A549 (cell line): ENCODE results near the gene LMAN1L. TPM values are rescaled to one million over a fixed set of nuclear protein-coding genes. Genes with fewer than 3 reads are reported as not detected.

Experiments used
- ATAC-seq, 2 experiments: fragments of 200-7000 bp in 1 of 2; fragments of >200 bp in 1 of 2; cut with Nextera tagmentation in 1 of 2; cut with Tn5 transposase in 1 of 2; 3 replicates each; pipeline versions ENCODE4 v1.8.0 to v1.9.1; 2018 to 2020; ENCODE audit warnings: mild to moderate bottlenecking in 1 of 2, moderate library complexity in 1 of 2
- CTCF ChIA-PET: fragments of 300-600 bp; sonication (Branson Sonifier 250); formaldehyde crosslinking; extraction: SDS; loops from one replicate; lab custom pipeline; 2021; ENCODE audit warnings: antibody characterized with exemption, inconsistent platforms; lab: Yijun Ruan, JAX
- POLR2A ChIA-PET: fragments of 350-600 bp; formaldehyde crosslinking; extraction: SDS; loops from one replicate; lab custom pipeline; 2021; ENCODE audit warnings: antibody characterized with exemption, inconsistent platforms; lab: Yijun Ruan, JAX
- DNase-seq, 2 experiments: peaks; one replicate each; pipeline versions ENCODE4 v3.0.0 to v3.0.0-alpha.2; 2011 to 2016; ENCODE audit warnings: low read depth in 1 of 2, low spot score in 1 of 2
- FAIRE-seq: peaks from 2 replicates; lab custom pipeline; 2011; peaks lifted over from hg19 to GRCh38; lab: Jason Lieb, UNC
- H3K27ac ChIP-seq, 2 experiments: fragments of >200 bp; sonication (Bioruptor Twin); formaldehyde crosslinking; 3 replicates each; pipeline ENCODE4 v1.5.1; 2016 to 2017
- H3K4me1 ChIP-seq: fragments of >200 bp; sonication (Bioruptor Twin); formaldehyde crosslinking; 3 replicates; pipeline ENCODE4 v1.6.1; 2016
- H3K4me2 ChIP-seq: fragments of >200 bp; sonication (Bioruptor Twin); formaldehyde crosslinking; 3 replicates; pipeline ENCODE4 v1.6.1; 2016
- H3K4me3 ChIP-seq: fragments of >200 bp; sonication (Bioruptor Twin); formaldehyde crosslinking; 3 replicates; pipeline ENCODE4 v1.5.1; 2016
- H3K9me3 ChIP-seq: fragments of >200 bp; sonication (Bioruptor Twin); formaldehyde crosslinking; 3 replicates; pipeline ENCODE4 v1.6.1; 2016
- ATOH8 ChIP-seq: fragments of 250-450 bp; sonication (Bioruptor Pico); IDR thresholded peaks from 2 replicates; pipeline ENCODE4 v1.5.0; 2020; ENCODE audit warnings: low read depth, mild to moderate bottlenecking, moderate library complexity
- BHLHE40 ChIP-seq: IDR thresholded peaks from 2 replicates; pipeline ENCODE4 v1.6.1; 2012; ENCODE audit warnings: low read depth, low read length, inconsistent platforms
- CHD2 ChIP-seq: fragments of 150-350 bp; IDR thresholded peaks from 2 replicates; pipeline ENCODE4 v1.6.1; 2014; ENCODE audit warnings: low read length; ENCODE audit not compliant: partially characterized antibody
- CHD4 ChIP-seq: fragments of 200-600 bp; sonication (generic); IDR thresholded peaks from 2 replicates; pipeline ENCODE4 v1.6.1; 2016; ENCODE audit warnings: antibody characterized with exemption, mild to moderate bottlenecking, borderline replicate concordance
- EHF ChIP-seq: fragments of 250-450 bp; sonication (Bioruptor Pico); IDR thresholded peaks from 2 replicates; pipeline ENCODE4 v1.5.0; 2020; ENCODE audit warnings: mild to moderate bottlenecking
- FOSL2 ChIP-seq, 2 experiments: fragments of 450-650 bp in 1 of 2; fragments of >200 bp in 1 of 2; sonication (Bioruptor Twin) in 1 of 2; formaldehyde crosslinking; IDR thresholded peaks; 2 replicates each; pipeline versions ENCODE4 v1.5.0 to v1.6.1; 2016 to 2020; ENCODE audit warnings: mild to moderate bottlenecking in 1 of 2, moderate library complexity in 1 of 2
- GATA3 ChIP-seq: IDR thresholded peaks from 2 replicates; pipeline ENCODE4 v1.6.1; 2012; ENCODE audit warnings: borderline replicate concordance
- HDAC2 ChIP-seq: fragments of 200-600 bp; sonication (generic); IDR thresholded peaks from 2 replicates; pipeline ENCODE4 v1.6.1; 2016
- HES2 ChIP-seq: fragments of >200 bp; sonication (Bioruptor Twin); formaldehyde crosslinking; IDR thresholded peaks from 2 replicates; pipeline ENCODE4 v1.6.1; 2016
- HEYL ChIP-seq: fragments of 250-450 bp; sonication (Bioruptor Pico); IDR thresholded peaks from 2 replicates; pipeline ENCODE4 v1.8.0; 2021; ENCODE audit warnings: mild to moderate bottlenecking, moderate library complexity
- HMGXB4 ChIP-seq: fragments of 250-450 bp; sonication (Bioruptor Pico); IDR thresholded peaks from 2 replicates; pipeline ENCODE4 v1.5.0; 2021; ENCODE audit warnings: mild to moderate bottlenecking, moderate library complexity, borderline replicate concordance
- HOXB13 ChIP-seq: fragments of 250-450 bp; sonication (Bioruptor Pico); IDR thresholded peaks from 2 replicates; pipeline ENCODE4 v1.5.0; 2020; ENCODE audit warnings: low read depth, mild to moderate bottlenecking, moderate library complexity
- HOXB5 ChIP-seq: fragments of 250-450 bp; sonication (Bioruptor Pico); IDR thresholded peaks from 2 replicates; pipeline ENCODE4 v1.5.0; 2020; ENCODE audit warnings: mild to moderate bottlenecking, moderate library complexity
- JUN ChIP-seq, 2 experiments: fragments of >200 bp; sonication (Bioruptor Twin); formaldehyde crosslinking; IDR thresholded peaks; 2 replicates in 1 of 2; 3 replicates in 1 of 2; pipeline ENCODE4 v1.6.1; 2016 to 2017
- JUNB ChIP-seq: fragments of >200 bp; sonication (Bioruptor Twin); formaldehyde crosslinking; IDR thresholded peaks from 2 replicates; pipeline ENCODE4 v1.6.1; 2016
- MAFK ChIP-seq: fragments of 450-650 bp; IDR thresholded peaks from 2 replicates; pipeline ENCODE4 v1.6.1; 2014; ENCODE audit not compliant: partially characterized antibody
- MYC ChIP-seq: IDR thresholded peaks from 2 replicates; pipeline ENCODE4 v1.6.1; 2012; ENCODE audit warnings: mild to moderate bottlenecking, inconsistent platforms, low read length, improper control_type of control experiment, borderline replicate concordance
- NFE2L2 ChIP-seq: fragments of 150-350 bp; conservative IDR thresholded peaks from 2 replicates; pipeline ENCODE4 v1.6.1; 2014; ENCODE audit warnings: low read length
- NR3C1 ChIP-seq: fragments of >200 bp; sonication (Bioruptor Twin); formaldehyde crosslinking; IDR thresholded peaks from 3 replicates; pipeline ENCODE4 v1.6.1; 2017
- PHF8 ChIP-seq: fragments of 200-600 bp; sonication (generic); IDR thresholded peaks from 2 replicates; pipeline ENCODE4 v1.6.1; 2016; ENCODE audit warnings: low read depth, mild to moderate bottlenecking, antibody characterized with exemption, moderate library complexity, borderline replicate concordance
- POLR2A ChIP-seq: IDR thresholded peaks from 2 replicates; pipeline ENCODE4 v1.6.1; 2012; ENCODE audit warnings: mild to moderate bottlenecking, low read length
- RAD21 ChIP-seq, 2 experiments: fragments of >200 bp in 1 of 2; sonication (Bioruptor Twin) in 1 of 2; formaldehyde crosslinking in 1 of 2; IDR thresholded peaks in 1 of 2; conservative IDR thresholded peaks in 1 of 2; 2 replicates in 1 of 2; 3 replicates in 1 of 2; pipeline ENCODE4 v1.6.1; 2012 to 2018; ENCODE audit warnings: inconsistent platforms in 1 of 2
- RCOR1 ChIP-seq: fragments of 150-350 bp; IDR thresholded peaks from 2 replicates; pipeline ENCODE4 v1.6.1; 2014; ENCODE audit warnings: antibody characterized with exemption, low read length, low read depth
- SREBF2 ChIP-seq: fragments of 450-650 bp; IDR thresholded peaks from 2 replicates; pipeline ENCODE4 v1.6.1; 2014; ENCODE audit warnings: mild to moderate bottlenecking, moderate library complexity
- USF2 ChIP-seq: fragments of 450-650 bp; IDR thresholded peaks from 2 replicates; pipeline ENCODE4 v1.6.1; 2014; ENCODE audit warnings: antibody characterized with exemption
- ZFP36 ChIP-seq: fragments of 450-650 bp; IDR thresholded peaks from 2 replicates; pipeline ENCODE4 v1.6.1; 2014; ENCODE audit warnings: borderline replicate concordance; ENCODE audit not compliant: partially characterized antibody
- ZNF302 ChIP-seq: fragments of 250-450 bp; sonication (Bioruptor Pico); IDR thresholded peaks from 2 replicates; pipeline ENCODE4 v1.9.0; 2021; ENCODE audit warnings: inconsistent platforms, mild to moderate bottlenecking, moderate library complexity
- ZSCAN20 ChIP-seq: fragments of 250-450 bp; sonication (Bioruptor Pico); IDR thresholded peaks from 2 replicates; pipeline ENCODE4 v1.8.0; 2022; ENCODE audit warnings: mild to moderate bottlenecking, moderate library complexity
- WGBS: methylation state at CpG from one replicate; pipeline ENCODE4 v1.1.6; 2017; ENCODE audit errors: missing lambda C conversion rate; 5-methylcytosine and 5-hydroxymethylcytosine counted together
- polyA plus RNA-seq, 4 experiments: library from polyadenylated mRNA; depleted of rRNA in 3 of 4; stranded (reverse); fragments of >200 nt; fragmentation: RNase III in 1 of 4; extraction: RNeasy Plus Mini Kit Qiagen cat#74134 plus additional on column Dnase treatment in 1 of 4; gene quantifications; 2 replicates in 3 of 4; 3 replicates in 1 of 4; pipeline ENCODE4 v1.2.3, GENCODE V29; 2011 to 2017

The LMAN1L gene
- polyA plus RNA-seq, 2 of the 4 experiments (the other 2 are of a cell fraction): not detected

- WGBS: 90% methylated on average over 12 of the region's 12 CpGs
- FAIRE-seq (no peak), DNase-seq (no peak), ATAC-seq (no peak)
- POLR2A ChIA-PET: no interaction called here
- no peak overlapping the region for H3K4me2 ChIP-seq
- TF ChIP-seq HES2 (no peak), POLR2A (no peak), JUNB (no peak), HOXB13 (no peak), BHLHE40 (no peak), GATA3 (no peak), HDAC2 (no peak), EHF (CRISPR knock-in tag) (no peak), HOXB5 (CRISPR knock-in tag) (no peak), SREBF2 (no peak), ZSCAN20 (CRISPR knock-in tag) (no peak), CHD2 (no peak), HMGXB4 (CRISPR knock-in tag) (no peak), JUN (IDR thresholded peaks at IDR 0.05) (no peak), HEYL (CRISPR knock-in tag) (no peak), USF2 (no peak)
- H3K4me1 ChIP-seq: peaks cover 13% of the 10 kb centered on the region
- H3K9me3 ChIP-seq: no peaks in the 10 kb centered on the region
- CTCF ChIA-PET: interaction anchor here (0.7 to 66.7 kb wide), 5 partner anchors 16 to 106 kb away, joined by 3 to 1908 read pairs (median 4); partner anchors contain the start of genes CSK and LMAN1L
- peak overlapping the region in 1 of 2 experiments; percentile 95; a peak in 1 of 6 replicates for H3K27ac ChIP-seq
- H3K4me3 ChIP-seq: no peak overlapping the region
These were observed 31.9 kb downstream of the LMAN1L start for GRCh38 chr15:74844319-74845207.

GRCh38 chr15:74845208-74845568 lies 32.6 kb downstream of the LMAN1L start:
- FAIRE-seq: no peak

GRCh38 chr15:74845581-74845980 lies 32.9 kb downstream of the LMAN1L start:
- 96% methylated on average over 4 of the region's 4 CpGs for WGBS
- CTCF ChIA-PET: interaction anchor here (66.7 kb wide), 1 partner anchor 55 kb away, joined by 1908 read pairs; the partner anchor contains the start of genes CSK and LMAN1L
- no peak for TF ChIP-seq CHD4
- no peak for TF ChIP-seq HOXB5 (CRISPR knock-in tag)
- no peak for TF ChIP-seq RCOR1
- TF ChIP-seq MYC: no peak
- TF ChIP-seq RAD21 (conservative IDR thresholded peaks at IDR 0.05 in 1 of 2, IDR thresholded peaks at IDR 0.05 in 1 of 2): no peak
- no peak for TF ChIP-seq PHF8
- no peak for TF ChIP-seq ZNF302 (CRISPR knock-in tag)
- no peak for TF ChIP-seq NR3C1
- no peak for TF ChIP-seq FOSL2 (IDR thresholded peaks at IDR 0.05)
- TF ChIP-seq FOSL2 (CRISPR knock-in tag; IDR thresholded peaks at IDR 0.05): no peak
- TF ChIP-seq ZFP36: no peak
- TF ChIP-seq ZSCAN20 (CRISPR knock-in tag): no peak
- no peak for TF ChIP-seq MAFK
- no peak for TF ChIP-seq NFE2L2

More at GRCh38 chr15:74845208-74845568, 32.6 kb downstream of the LMAN1L start:
- ATAC-seq (no peak), DNase-seq (no peak)
- WGBS: 96% methylated on average over 5 of the region's 5 CpGs
- no peak overlapping the region for H3K4me3 ChIP-seq
- no peak overlapping the region for H3K4me2 ChIP-seq
- POLR2A ChIA-PET: no interaction called here
- no peak for TF ChIP-seq PHF8
- TF ChIP-seq RCOR1: no peak
- TF ChIP-seq ATOH8 (CRISPR knock-in tag): no peak
- H3K27ac ChIP-seq: no peak overlapping the region
- CTCF ChIA-PET: interaction anchor here (1.9 to 66.7 kb wide), 2 partner anchors 54 to 106 kb away, joined by 5 to 1908 read pairs; partner anchors contain the start of genes CSK and LMAN1L
- peaks cover 13% of the 10 kb centered on the region for H3K4me1 ChIP-seq
- H3K9me3 ChIP-seq: no peaks in the 10 kb centered on the region

More at GRCh38 chr15:74845581-74845980, 32.9 kb downstream of the LMAN1L start:
- Histone ChIP-seq H3K4me3 (no peak overlapping the region), H3K9me3 (no peaks in the 10 kb centered on the region), H3K4me1 (peaks cover 13% of the 10 kb centered on the region), H3K27ac (no peak overlapping the region), H3K4me2 (no peak overlapping the region)
- POLR2A ChIA-PET: no interaction called here
- no peak for DNase-seq
- ATAC-seq: no peak
- no peak for FAIRE-seq
